HCT116 (cell line): ENCODE results near the gene RAD17. TPM values are rescaled to one million over a fixed set of nuclear protein-coding genes. Genes with fewer than 3 reads are reported as not detected.

Experiments
- ATAC-seq: fragments of 200-7000 bp; cut with Tn5 transposase; 2 replicates; pipeline ENCODE4 v1.9.1; 2020; ENCODE audit warnings: mild to moderate bottlenecking, moderate library complexity
- BruUV-seq: library from RNA; stranded (reverse); fragments of 400-500 nt; replicated peaks from 2 replicates; lab custom pipeline; 2021; lab: Mats Ljungman, UMichigan
- CTCF ChIA-PET: fragments of 300-600 bp; sonication (Branson Sonifier 250); formaldehyde crosslinking; loops from one replicate; lab custom pipeline; 2021; ENCODE audit warnings: antibody characterized with exemption; lab: Charles Lee
- POLR2A ChIA-PET: fragments of 300-600, 350-600 bp; sonication (Branson Sonifier 250); formaldehyde crosslinking; loops from one replicate; lab custom pipeline; 2021; ENCODE audit warnings: antibody characterized with exemption; lab: Charles Lee
- RAD21 ChIA-PET, 2 experiments: fragments of 300-600 bp; sonication (Branson Sonifier 250); formaldehyde crosslinking; loops; one replicate each; lab custom pipeline; 2023; ENCODE audit warnings: low total read pairs in 2 of 2; ENCODE audit not compliant: uncharacterized antibody in 2 of 2, unreplicated experiment in 2 of 2, low non-redundant PET in 1 of 2; lab: Charles Lee
- DNase-seq: peaks from one replicate; pipeline ENCODE4 v3.0.0-alpha.2; 2010; ENCODE audit warnings: low read depth, low spot score
- H2AFZ ChIP-seq: fragments of 200-600 bp; shearing (Covaris generic), sonication (generic); 2 replicates; pipeline ENCODE4 v1.6.1; 2017; ENCODE audit warnings: low read depth, mixed run types, mixed read lengths, antibody characterized with exemption, low read length; ENCODE audit not compliant: poor library complexity, severe bottlenecking
- H3K27ac ChIP-seq: 2 replicates; pipeline ENCODE4 v1.5.1; 2012; ENCODE audit warnings: low read depth, low read length
- H3K27me3 ChIP-seq: fragments of 200-600 bp; sonication (generic); 2 replicates; pipeline ENCODE4 v1.6.1; 2016; ENCODE audit warnings: mixed run types, low read length, mixed read lengths; ENCODE audit not compliant: insufficient read depth
- H3K36me3 ChIP-seq, 2 experiments: fragments of 200-500 bp in 1 of 2; fragments of 200-600 bp in 1 of 2; sonication (Bioruptor generic) in 1 of 2; sonication (generic) in 1 of 2; 2 replicates each; pipeline versions ENCODE4 v1.5.1 to v1.6.1; 2014 to 2016; ENCODE audit warnings: low read length in 2 of 2, inconsistent platforms in 1 of 2, mixed read lengths in 1 of 2, mixed run types in 1 of 2; ENCODE audit not compliant: insufficient read depth in 2 of 2, control insufficient read depth in 1 of 2
- H3K4me1 ChIP-seq, 2 experiments: fragments of 200-600 bp in 1 of 2; sonication (generic) in 1 of 2; 2 replicates each; pipeline versions ENCODE4 v1.5.1 to v1.6.1; 2012 to 2017; ENCODE audit warnings: low read length in 2 of 2, inconsistent platforms in 1 of 2, mild to moderate bottlenecking in 1 of 2, mixed read lengths in 1 of 2, mixed run types in 1 of 2, moderate library complexity in 1 of 2; ENCODE audit not compliant: insufficient read depth in 2 of 2, control insufficient read depth in 1 of 2
- H3K4me2 ChIP-seq: fragments of 200-600 bp; sonication (generic); 2 replicates; pipeline ENCODE4 v1.6.1; 2017; ENCODE audit warnings: mixed run types, low read length, mixed read lengths
- H3K4me3 ChIP-seq, 2 experiments: fragments of 200-600 bp in 1 of 2; sonication (generic) in 1 of 2; replicated peaks in 1 of 2; 2 replicates each; pipeline ENCODE4 v1.5.1; 2011 to 2016; ENCODE audit warnings: low read length in 2 of 2, control low read depth in 1 of 2, low read depth in 1 of 2, mild to moderate bottlenecking in 1 of 2, mixed read lengths in 1 of 2, mixed run types in 1 of 2
- H3K79me2 ChIP-seq: fragments of 200-600 bp; sonication (generic); 2 replicates; pipeline ENCODE4 v1.6.1; 2017; ENCODE audit warnings: mild to moderate bottlenecking, mixed run types, low read length, moderate library complexity, mixed read lengths; ENCODE audit not compliant: insufficient read depth
- H3K9ac ChIP-seq: fragments of 200-600 bp; sonication (generic); 2 replicates; pipeline ENCODE4 v1.6.1; 2016; ENCODE audit warnings: low read length, mixed read lengths
- H3K9me2 ChIP-seq: fragments of 200-600 bp; sonication (generic), shearing (Covaris generic); 2 replicates; pipeline ENCODE4 v1.6.1; 2017; ENCODE audit warnings: mixed run types, mild to moderate bottlenecking, moderate library complexity; ENCODE audit not compliant: insufficient read depth
- H3K9me3 ChIP-seq, 2 experiments: fragments of 200-500 bp in 1 of 2; fragments of 200-600 bp in 1 of 2; sonication (Bioruptor generic) in 1 of 2; sonication (generic) in 1 of 2; 2 replicates each; pipeline ENCODE4 v1.6.1; 2014 to 2017; ENCODE audit warnings: low read length in 2 of 2, mixed read lengths in 2 of 2, inconsistent platforms in 1 of 2, low read depth in 1 of 2, mild to moderate bottlenecking in 1 of 2, mixed run types in 1 of 2, moderate library complexity in 1 of 2; ENCODE audit not compliant: control insufficient read depth in 1 of 2, insufficient read depth in 1 of 2
- H4K20me1 ChIP-seq: fragments of 200-600 bp; sonication (generic), shearing (Covaris generic); 2 replicates; pipeline ENCODE4 v1.6.1; 2017; ENCODE audit warnings: mixed run types, mild to moderate bottlenecking, moderate library complexity; ENCODE audit not compliant: insufficient read depth
- CBX3 ChIP-seq: IDR thresholded peaks from 2 replicates; pipeline ENCODE4 v1.6.1; 2012; ENCODE audit warnings: low read depth
- CEBPB ChIP-seq: IDR thresholded peaks from 2 replicates; pipeline ENCODE4 v1.6.1; 2012; ENCODE audit warnings: low read depth
- EGR1 ChIP-seq: IDR thresholded peaks from 2 replicates; pipeline ENCODE4 v1.6.1; 2012; ENCODE audit warnings: low read depth
- ELF1 ChIP-seq: IDR thresholded peaks from 2 replicates; pipeline ENCODE4 v1.6.1; 2012; ENCODE audit warnings: low read depth, borderline replicate concordance
- EZH2phosphoT487 ChIP-seq: fragments of 200-600 bp; IDR thresholded peaks from 2 replicates; pipeline ENCODE4 v1.6.1; 2018; ENCODE audit warnings: antibody characterized with exemption, borderline replicate concordance
- FOSL1 ChIP-seq: IDR thresholded peaks from 2 replicates; pipeline ENCODE4 v1.6.1; 2012; ENCODE audit warnings: low read depth
- POLR2A ChIP-seq: IDR thresholded peaks from 2 replicates; pipeline ENCODE4 v1.7.0; 2011; ENCODE audit warnings: borderline replicate concordance; ENCODE audit not compliant: insufficient read depth, insufficient read length; ENCODE audit errors: extremely low read depth
- POLR2AphosphoS5 ChIP-seq: IDR thresholded peaks from 2 replicates; pipeline ENCODE4 v1.6.1; 2011; ENCODE audit warnings: mild to moderate bottlenecking, low read depth, low read length, moderate library complexity
- RAD21 ChIP-seq: IDR thresholded peaks from 2 replicates; pipeline ENCODE4 v1.6.1; 2012; ENCODE audit warnings: low read depth, mild to moderate bottlenecking
- SIN3A ChIP-seq: IDR thresholded peaks from 2 replicates; pipeline ENCODE4 v1.6.1; 2012; ENCODE audit warnings: low read depth
- SP1 ChIP-seq: IDR thresholded peaks from 2 replicates; pipeline ENCODE4 v1.6.1; 2012; ENCODE audit warnings: low read depth
- SRF ChIP-seq: IDR thresholded peaks from 2 replicates; pipeline ENCODE4 v1.6.1; 2012; ENCODE audit warnings: low read depth
- YY1 ChIP-seq: IDR thresholded peaks from 2 replicates; pipeline ENCODE4 v1.6.1; 2011; ENCODE audit warnings: low read length, low read depth, moderate library complexity, mild to moderate bottlenecking; ENCODE audit not compliant: insufficient replicate concordance; ENCODE audit errors: extremely low read depth
- ZFX ChIP-seq: fragments of 450-650 bp; IDR thresholded peaks from 2 replicates; pipeline ENCODE4 v1.6.1; 2017
- ZNF274 ChIP-seq: fragments of 200-500 bp; sonication (Bioruptor generic); IDR thresholded peaks from 2 replicates; pipeline ENCODE4 v1.6.1; 2014; ENCODE audit warnings: mild to moderate bottlenecking, low read depth, low read length, inconsistent platforms
- intact Hi-C: fragments of 100-400 bp; cut with micrococcal nuclease; formaldehyde crosslinking; loops from 2 replicates; pipeline ENCODE4 v1.10.0; 2022
- total RNA-seq: library from RNA; stranded (reverse); gene quantifications from one replicate; pipeline ENCODE4 v1.2.1, GENCODE V29; 2021; ENCODE audit not compliant: unreplicated experiment
- TF ChIP-seq, protein P1 (sequence below): IDR thresholded peaks from 2 replicates; pipeline ENCODE4 v1.6.1; 2012; ENCODE audit warnings: low read depth
- TF ChIP-seq, protein P2 (sequence below): IDR thresholded peaks from 2 replicates; pipeline ENCODE4 v1.6.1; 2011; ENCODE audit warnings: mild to moderate bottlenecking, low read length, moderate library complexity; ENCODE audit not compliant: insufficient replicate concordance; ENCODE audit errors: extremely low read depth
- TF ChIP-seq, protein P3 (sequence below), 3 experiments: fragments of 200-600 bp in 1 of 3; sonication (generic) in 1 of 3; IDR thresholded peaks in 2 of 3; conservative IDR thresholded peaks in 1 of 3; 2 replicates each; pipeline ENCODE4 v1.5.1; 2012 to 2017; ENCODE audit warnings: low read depth in 2 of 3, low read length in 2 of 3, antibody characterized with exemption in 1 of 3, borderline replicate concordance in 1 of 3, control low read depth in 1 of 3, mild to moderate bottlenecking in 1 of 3, mixed read lengths in 1 of 3, mixed run types in 1 of 3, moderate library complexity in 1 of 3; ENCODE audit not compliant: insufficient read depth in 1 of 3
- TF ChIP-seq, protein P4 (sequence below): IDR thresholded peaks from 2 replicates; pipeline ENCODE4 v1.6.1; 2012

The RAD17 gene
- total RNA-seq, 1 experiment from 2014 or later, result 29.0 TPM

DNA sequence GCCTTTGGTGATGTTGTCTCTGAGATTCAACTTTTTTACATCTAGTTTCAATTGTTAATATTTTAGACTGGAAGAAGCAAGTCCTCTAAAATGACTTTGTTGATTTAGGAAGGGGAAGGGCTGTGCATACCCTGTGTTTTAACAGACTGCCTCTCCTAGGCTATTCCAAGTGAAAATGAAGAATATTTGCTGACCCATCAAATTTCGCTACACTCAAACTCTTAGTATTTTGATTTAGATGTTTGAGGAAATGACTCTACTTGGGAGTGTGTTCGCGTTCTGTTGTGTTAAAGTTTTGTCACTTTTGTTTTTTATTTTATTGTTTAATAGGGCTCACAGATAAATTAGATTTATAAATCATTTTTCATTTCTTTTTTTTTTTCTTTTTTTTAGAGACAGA, 48.9 kb downstream of the RAD17 start:
- ChIA-PET POLR2A (no interaction called here), CTCF (no interaction called here), RAD21 (no interaction called here)
- H3K9me3 ChIP-seq, result no peaks in the 10 kb centered on the region
- H3K9ac ChIP-seq, result no peak overlapping the region
- H3K9me2 ChIP-seq, result no peaks in the 10 kb centered on the region
- no peaks in the 10 kb centered on the region for H4K20me1 ChIP-seq
- no peak overlapping the region for H2AFZ ChIP-seq
- peaks cover 5 to 17% of the 10 kb centered on the region in 2 experiments; a peak in 3 of 4 replicates for H3K4me1 ChIP-seq
- no peaks in the 10 kb centered on the region for H3K27me3 ChIP-seq
- peaks cover 0 to 13% of the 10 kb centered on the region in 2 experiments; a peak in 1 of 4 replicates for H3K36me3 ChIP-seq
- no peak overlapping the region for H3K4me2 ChIP-seq
- intact Hi-C loops, result no loop called here
- no peak overlapping the region for H3K27ac ChIP-seq
- no TSS peak for BruUV-seq
- peaks cover 28% of the 10 kb centered on the region for H3K79me2 ChIP-seq
- ATAC-seq (no peak), DNase-seq (no peak)
- TF ChIP-seq CBX3 (no peak), SRF (no peak), POLR2A (no peak), SIN3A (no peak), YY1 (no peak), RAD21 (no peak), ZNF274 (no peak), ELF1 (no peak), EGR1 (no peak), CEBPB (no peak), EZH2phosphoT487 (no peak), POLR2AphosphoS5 (no peak), ZFX (no peak), FOSL1 (no peak), SP1 (no peak)
- TF ChIP-seq, protein P1, sequence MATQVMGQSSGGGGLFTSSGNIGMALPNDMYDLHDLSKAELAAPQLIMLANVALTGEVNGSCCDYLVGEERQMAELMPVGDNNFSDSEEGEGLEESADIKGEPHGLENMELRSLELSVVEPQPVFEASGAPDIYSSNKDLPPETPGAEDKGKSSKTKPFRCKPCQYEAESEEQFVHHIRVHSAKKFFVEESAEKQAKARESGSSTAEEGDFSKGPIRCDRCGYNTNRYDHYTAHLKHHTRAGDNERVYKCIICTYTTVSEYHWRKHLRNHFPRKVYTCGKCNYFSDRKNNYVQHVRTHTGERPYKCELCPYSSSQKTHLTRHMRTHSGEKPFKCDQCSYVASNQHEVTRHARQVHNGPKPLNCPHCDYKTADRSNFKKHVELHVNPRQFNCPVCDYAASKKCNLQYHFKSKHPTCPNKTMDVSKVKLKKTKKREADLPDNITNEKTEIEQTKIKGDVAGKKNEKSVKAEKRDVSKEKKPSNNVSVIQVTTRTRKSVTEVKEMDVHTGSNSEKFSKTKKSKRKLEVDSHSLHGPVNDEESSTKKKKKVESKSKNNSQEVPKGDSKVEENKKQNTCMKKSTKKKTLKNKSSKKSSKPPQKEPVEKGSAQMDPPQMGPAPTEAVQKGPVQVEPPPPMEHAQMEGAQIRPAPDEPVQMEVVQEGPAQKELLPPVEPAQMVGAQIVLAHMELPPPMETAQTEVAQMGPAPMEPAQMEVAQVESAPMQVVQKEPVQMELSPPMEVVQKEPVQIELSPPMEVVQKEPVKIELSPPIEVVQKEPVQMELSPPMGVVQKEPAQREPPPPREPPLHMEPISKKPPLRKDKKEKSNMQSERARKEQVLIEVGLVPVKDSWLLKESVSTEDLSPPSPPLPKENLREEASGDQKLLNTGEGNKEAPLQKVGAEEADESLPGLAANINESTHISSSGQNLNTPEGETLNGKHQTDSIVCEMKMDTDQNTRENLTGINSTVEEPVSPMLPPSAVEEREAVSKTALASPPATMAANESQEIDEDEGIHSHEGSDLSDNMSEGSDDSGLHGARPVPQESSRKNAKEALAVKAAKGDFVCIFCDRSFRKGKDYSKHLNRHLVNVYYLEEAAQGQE, result no peak
- TF ChIP-seq, protein P2, sequence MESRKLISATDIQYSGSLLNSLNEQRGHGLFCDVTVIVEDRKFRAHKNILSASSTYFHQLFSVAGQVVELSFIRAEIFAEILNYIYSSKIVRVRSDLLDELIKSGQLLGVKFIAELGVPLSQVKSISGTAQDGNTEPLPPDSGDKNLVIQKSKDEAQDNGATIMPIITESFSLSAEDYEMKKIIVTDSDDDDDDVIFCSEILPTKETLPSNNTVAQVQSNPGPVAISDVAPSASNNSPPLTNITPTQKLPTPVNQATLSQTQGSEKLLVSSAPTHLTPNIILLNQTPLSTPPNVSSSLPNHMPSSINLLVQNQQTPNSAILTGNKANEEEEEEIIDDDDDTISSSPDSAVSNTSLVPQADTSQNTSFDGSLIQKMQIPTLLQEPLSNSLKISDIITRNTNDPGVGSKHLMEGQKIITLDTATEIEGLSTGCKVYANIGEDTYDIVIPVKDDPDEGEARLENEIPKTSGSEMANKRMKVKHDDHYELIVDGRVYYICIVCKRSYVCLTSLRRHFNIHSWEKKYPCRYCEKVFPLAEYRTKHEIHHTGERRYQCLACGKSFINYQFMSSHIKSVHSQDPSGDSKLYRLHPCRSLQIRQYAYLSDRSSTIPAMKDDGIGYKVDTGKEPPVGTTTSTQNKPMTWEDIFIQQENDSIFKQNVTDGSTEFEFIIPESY, result no peak
- TF ChIP-seq, protein P3, sequence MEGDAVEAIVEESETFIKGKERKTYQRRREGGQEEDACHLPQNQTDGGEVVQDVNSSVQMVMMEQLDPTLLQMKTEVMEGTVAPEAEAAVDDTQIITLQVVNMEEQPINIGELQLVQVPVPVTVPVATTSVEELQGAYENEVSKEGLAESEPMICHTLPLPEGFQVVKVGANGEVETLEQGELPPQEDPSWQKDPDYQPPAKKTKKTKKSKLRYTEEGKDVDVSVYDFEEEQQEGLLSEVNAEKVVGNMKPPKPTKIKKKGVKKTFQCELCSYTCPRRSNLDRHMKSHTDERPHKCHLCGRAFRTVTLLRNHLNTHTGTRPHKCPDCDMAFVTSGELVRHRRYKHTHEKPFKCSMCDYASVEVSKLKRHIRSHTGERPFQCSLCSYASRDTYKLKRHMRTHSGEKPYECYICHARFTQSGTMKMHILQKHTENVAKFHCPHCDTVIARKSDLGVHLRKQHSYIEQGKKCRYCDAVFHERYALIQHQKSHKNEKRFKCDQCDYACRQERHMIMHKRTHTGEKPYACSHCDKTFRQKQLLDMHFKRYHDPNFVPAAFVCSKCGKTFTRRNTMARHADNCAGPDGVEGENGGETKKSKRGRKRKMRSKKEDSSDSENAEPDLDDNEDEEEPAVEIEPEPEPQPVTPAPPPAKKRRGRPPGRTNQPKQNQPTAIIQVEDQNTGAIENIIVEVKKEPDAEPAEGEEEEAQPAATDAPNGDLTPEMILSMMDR (IDR thresholded peaks at IDR 0.05 in 2 of 3, conservative IDR thresholded peaks at IDR 0.05 in 1 of 3; ENCODE audit: borderline replicate concordance in 1 of 3, insufficient read depth in 1 of 3, low read depth in 2 of 3, low read length in 2 of 3), result no peak
- TF ChIP-seq, protein P4, sequence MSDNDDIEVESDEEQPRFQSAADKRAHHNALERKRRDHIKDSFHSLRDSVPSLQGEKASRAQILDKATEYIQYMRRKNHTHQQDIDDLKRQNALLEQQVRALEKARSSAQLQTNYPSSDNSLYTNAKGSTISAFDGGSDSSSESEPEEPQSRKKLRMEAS, result no peak
- no peak overlapping the region for H3K4me3 ChIP-seq
